Body of pancreas (tissue), 4 donors: Measurements from ENCODE around the gene SRD5A1. TPM values are rescaled to one million over a fixed set of nuclear protein-coding genes. Genes with fewer than 3 reads are reported as not detected.

Experiments
- ATAC-seq: fragments of 150-250 bp; one replicate; pipeline ENCODE4 v1.9.1; 2016
- DNase-seq, 4 donors: peaks; one replicate each; pipeline ENCODE4 v3.0.0-alpha.2; 2019
- H3K27ac ChIP-seq, 4 donors: fragments of 200-600 bp; sonication (generic); 1 replicate in 3 of 4; 2 replicates in 1 of 4; pipeline versions ENCODE4 v1.5.1 to v1.6.1; 2016 to 2019; ENCODE audit warnings: mild to moderate bottlenecking in 1 of 4, mixed read lengths in 1 of 4, moderate library complexity in 1 of 4
- H3K27me3 ChIP-seq, 2 donors: fragments of 200-600 bp; sonication (generic); one replicate each; pipeline ENCODE4 v1.6.0; 2016; ENCODE audit warnings: mild to moderate bottlenecking in 1 of 2
- H3K36me3 ChIP-seq, 2 donors: fragments of 200-600 bp; sonication (generic); replicated peaks in 1 of 2; 2 replicates each; pipeline ENCODE4 v1.5.1; 2016; ENCODE audit warnings: low read depth in 2 of 2; ENCODE audit not compliant: insufficient read depth in 1 of 2
- H3K4me1 ChIP-seq: fragments of 200-600 bp; sonication (generic); one replicate; pipeline ENCODE4 v1.6.0; 2016
- H3K4me3 ChIP-seq, 2 donors: fragments of 200-600 bp; sonication (generic); 1 replicate in 1 of 2; 2 replicates in 1 of 2; pipeline ENCODE4 v1.5.1; 2016 to 2019
- H3K9me3 ChIP-seq, 3 donors: fragments of 200-600 bp; sonication (generic); 1 replicate in 2 of 3; 2 replicates in 1 of 3; pipeline ENCODE4 v1.5.1; 2016
- CTCF ChIP-seq, 7 experiments: fragments of 450-650 bp in 4 of 7; fragments of 200-600 bp in 3 of 7; sonication (generic) in 3 of 7; IDR thresholded peaks; one replicate each; pipeline ENCODE4 v1.5.1; 2016 to 2019; ENCODE audit warnings: antibody characterized with exemption in 7 of 7
- POLR2A ChIP-seq, 3 donors: fragments of 450-650 bp; IDR thresholded peaks; one replicate each; pipeline ENCODE4 v1.6.1; 2016; ENCODE audit warnings: antibody characterized with exemption in 3 of 3, mild to moderate bottlenecking in 2 of 3
- WGBS, 2 donors: methylation state at CpG; one replicate each; pipeline ENCODE4 v1.1.5; 2017; 5-methylcytosine and 5-hydroxymethylcytosine counted together
- intact Hi-C: fragments of 100-400 bp; cut with DNase I; formaldehyde crosslinking; loops from one replicate; pipeline ENCODE4 v1.15.1; 2023
- total RNA-seq, 2 donors: library from RNA; depleted of rRNA; stranded (reverse); fragments of >200 nt; gene quantifications; one replicate each; pipeline ENCODE4 v1.1.0, GENCODE V29; 2016

SRD5A1 gene
- total RNA-seq, 2 donors from 2014 or later = 1.6 to 4.2 TPM

GRCh38 chr5:6708814-6709213 lies 75.6 kb downstream of the SRD5A1 start:
- H3K27ac ChIP-seq = no peak overlapping the region
- no peaks in the 10 kb centered on the region for H3K9me3 ChIP-seq
- intact Hi-C loops = no loop called here
- H3K4me1 ChIP-seq = peaks cover 19% of the 10 kb centered on the region
- no peaks in the 10 kb centered on the region for H3K36me3 ChIP-seq
- ATAC-seq (no peak), DNase-seq (no peak)
- no peak for TF ChIP-seq CTCF (IDR thresholded peaks at IDR 0.05)
- TF ChIP-seq POLR2A (IDR thresholded peaks at IDR 0.05) = no peak
- no peaks in the 10 kb centered on the region for H3K27me3 ChIP-seq
- WGBS, 2 donors = 50 to 64% methylated on average over 1 of the region's 1 CpG
- no peak overlapping the region for H3K4me3 ChIP-seq

- Histone ChIP-seq H3K27ac (no peak overlapping the region), H3K36me3 (no peaks in the 10 kb centered on the region), H3K27me3 (no peaks in the 10 kb centered on the region), H3K4me1 (peaks cover 14% of the 10 kb centered on the region), H3K4me3 (no peak overlapping the region), H3K9me3 (no peaks in the 10 kb centered on the region)
- no peak for DNase-seq
- ATAC-seq = no peak
- intact Hi-C loops = no loop called here
- WGBS, 2 donors = 40 to 47% methylated on average over 5 of the region's 5 CpGs
- TF ChIP-seq POLR2A (IDR thresholded peaks at IDR 0.05) = no peak
- TF ChIP-seq CTCF (IDR thresholded peaks at IDR 0.05) = no peak
Observed at GRCh38 chr5:6710070-6710469, 76.8 kb downstream of the SRD5A1 start.

GRCh38 chr5:6710551-6711318 lies 77.5 kb downstream of the SRD5A1 start:
- H3K4me3 ChIP-seq = no peak overlapping the region
- no peak for ATAC-seq
- no peaks in the 10 kb centered on the region for H3K9me3 ChIP-seq
- H3K27me3 ChIP-seq = no peaks in the 10 kb centered on the region
- no peaks in the 10 kb centered on the region for H3K36me3 ChIP-seq
- peaks cover 17% of the 10 kb centered on the region for H3K4me1 ChIP-seq
- no peak for DNase-seq
- no peak overlapping the region for H3K27ac ChIP-seq
- 73 to 75% methylated on average over 13 of the region's 13 CpGs for WGBS, 2 donors
- intact Hi-C loops = no loop called here
- no peak for TF ChIP-seq POLR2A (IDR thresholded peaks at IDR 0.05)
- TF ChIP-seq CTCF (IDR thresholded peaks at IDR 0.05) = no peak

GRCh38 chr5:6711409-6712141 lies 78.3 kb downstream of the SRD5A1 start:
- 38% methylated on average over 15 of the region's 15 CpGs for WGBS, 2 donors
- Histone ChIP-seq H3K27ac (peak overlapping the region; percentile 93 to 98 (median 96)), H3K27me3 (no peaks in the 10 kb centered on the region), H3K9me3 (no peaks in the 10 kb centered on the region), H3K36me3 (no peaks in the 10 kb centered on the region), H3K4me1 (peaks cover 25% of the 10 kb centered on the region), H3K4me3 (peak overlapping the region; percentile 60 to 64)
- no peak for ATAC-seq
- TF ChIP-seq POLR2A (IDR thresholded peaks at IDR 0.05) (no peak), CTCF (IDR thresholded peaks at IDR 0.05) (no peak)
- DNase-seq = no peak
- intact Hi-C loops = no loop called here
